Measurements from ENCODE around the gene ATP6V0A4.

The ATP6V0A4 gene

DNA sequence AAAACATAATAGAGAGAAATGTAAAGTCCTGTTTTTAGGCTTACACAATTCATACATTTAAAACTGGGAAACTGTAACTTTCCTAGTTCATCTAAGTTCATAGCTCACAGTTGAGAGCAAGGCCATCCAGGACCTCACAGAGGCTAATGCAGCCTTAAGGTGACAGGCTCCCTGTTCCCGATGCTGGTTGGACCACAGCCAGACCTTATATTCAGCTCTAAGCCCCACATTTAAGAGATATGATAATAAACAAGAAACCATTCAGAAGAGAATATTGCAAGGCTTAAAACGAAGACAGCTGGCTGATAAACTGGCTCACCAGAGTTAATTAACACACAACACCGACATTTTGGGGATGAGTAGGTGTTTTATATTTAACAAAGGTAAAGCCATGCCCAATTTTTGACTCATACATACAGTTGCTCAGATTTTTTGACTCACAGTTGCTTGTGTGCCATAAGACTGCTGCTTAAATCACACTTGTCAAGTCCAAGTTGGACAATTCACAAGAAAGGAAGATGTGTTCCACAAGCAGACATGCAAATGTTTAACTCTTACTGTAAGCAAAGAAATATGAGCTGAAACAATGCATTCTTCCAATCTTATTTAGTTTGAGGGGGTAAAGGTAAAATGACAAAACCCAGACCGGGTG, 41.3 kb downstream of the ATP6V0A4 start:
- TF ChIP-seq, protein P1, sequence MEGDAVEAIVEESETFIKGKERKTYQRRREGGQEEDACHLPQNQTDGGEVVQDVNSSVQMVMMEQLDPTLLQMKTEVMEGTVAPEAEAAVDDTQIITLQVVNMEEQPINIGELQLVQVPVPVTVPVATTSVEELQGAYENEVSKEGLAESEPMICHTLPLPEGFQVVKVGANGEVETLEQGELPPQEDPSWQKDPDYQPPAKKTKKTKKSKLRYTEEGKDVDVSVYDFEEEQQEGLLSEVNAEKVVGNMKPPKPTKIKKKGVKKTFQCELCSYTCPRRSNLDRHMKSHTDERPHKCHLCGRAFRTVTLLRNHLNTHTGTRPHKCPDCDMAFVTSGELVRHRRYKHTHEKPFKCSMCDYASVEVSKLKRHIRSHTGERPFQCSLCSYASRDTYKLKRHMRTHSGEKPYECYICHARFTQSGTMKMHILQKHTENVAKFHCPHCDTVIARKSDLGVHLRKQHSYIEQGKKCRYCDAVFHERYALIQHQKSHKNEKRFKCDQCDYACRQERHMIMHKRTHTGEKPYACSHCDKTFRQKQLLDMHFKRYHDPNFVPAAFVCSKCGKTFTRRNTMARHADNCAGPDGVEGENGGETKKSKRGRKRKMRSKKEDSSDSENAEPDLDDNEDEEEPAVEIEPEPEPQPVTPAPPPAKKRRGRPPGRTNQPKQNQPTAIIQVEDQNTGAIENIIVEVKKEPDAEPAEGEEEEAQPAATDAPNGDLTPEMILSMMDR (conservative IDR thresholded peaks at IDR 0.05) = no peak
- H3K27ac ChIP-seq = no peak overlapping the region

DNA sequence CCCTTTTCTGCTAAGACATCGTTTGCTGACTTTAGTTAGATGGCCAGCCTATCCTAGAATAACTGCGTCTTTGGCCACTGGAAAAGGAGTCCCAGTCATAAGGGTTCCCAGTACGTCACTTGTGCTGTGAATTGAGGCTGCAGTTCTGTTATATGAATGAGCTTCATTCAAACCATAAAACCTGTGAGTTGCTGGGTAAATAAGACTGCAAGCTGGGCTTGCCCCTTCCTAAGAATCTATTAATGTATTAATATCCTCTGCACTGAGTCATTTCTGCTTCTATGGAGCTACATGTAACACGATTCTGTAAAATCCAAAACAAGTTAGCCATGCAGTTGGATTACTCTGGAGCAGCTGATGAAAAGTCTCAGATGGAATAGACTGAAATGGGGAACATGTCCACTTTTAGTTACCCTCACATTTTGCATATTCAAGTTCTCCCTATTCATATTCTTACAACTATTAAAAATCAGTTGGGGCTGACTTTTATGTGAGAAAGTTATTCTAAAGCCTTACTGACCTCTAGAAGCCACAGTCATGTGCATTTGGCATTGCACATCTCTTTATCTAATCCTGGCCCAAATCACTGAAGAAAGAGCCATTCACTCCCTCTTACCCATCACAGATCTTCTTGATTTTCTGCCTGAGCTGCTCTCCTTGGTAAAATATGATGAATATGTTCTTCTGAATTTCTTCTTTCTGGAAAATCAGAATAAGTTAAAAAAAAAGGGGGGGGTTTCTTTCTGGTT, 42.0 kb downstream of the ATP6V0A4 start:
- H3K27ac ChIP-seq = no peak overlapping the region
- TF ChIP-seq, protein P1 (conservative IDR thresholded peaks at IDR 0.05) = no peak

DNA sequence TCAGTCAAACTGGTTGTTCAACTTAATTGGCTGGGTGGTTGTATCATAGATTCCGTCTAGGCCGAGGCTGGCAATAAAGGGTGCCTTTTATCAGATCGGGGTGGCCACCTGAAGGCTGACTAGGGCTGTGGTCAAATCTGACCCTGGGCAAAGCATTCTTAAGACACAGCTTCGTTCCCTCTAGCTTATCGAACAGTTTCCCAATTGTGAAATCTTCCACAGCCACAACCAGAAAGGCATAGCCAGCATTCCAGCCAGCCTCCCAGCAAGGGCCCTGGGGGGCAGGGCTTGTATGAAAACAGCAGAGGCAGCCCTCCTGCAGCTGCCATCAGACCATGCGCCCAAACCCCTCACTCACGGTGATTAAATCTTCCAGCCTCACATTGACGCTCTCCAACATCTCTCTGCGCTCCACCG, 42.7 kb downstream of the ATP6V0A4 start:
- no peak overlapping the region for H3K27ac ChIP-seq
- TF ChIP-seq, protein P1 (conservative IDR thresholded peaks at IDR 0.05) = no peak

DNA sequence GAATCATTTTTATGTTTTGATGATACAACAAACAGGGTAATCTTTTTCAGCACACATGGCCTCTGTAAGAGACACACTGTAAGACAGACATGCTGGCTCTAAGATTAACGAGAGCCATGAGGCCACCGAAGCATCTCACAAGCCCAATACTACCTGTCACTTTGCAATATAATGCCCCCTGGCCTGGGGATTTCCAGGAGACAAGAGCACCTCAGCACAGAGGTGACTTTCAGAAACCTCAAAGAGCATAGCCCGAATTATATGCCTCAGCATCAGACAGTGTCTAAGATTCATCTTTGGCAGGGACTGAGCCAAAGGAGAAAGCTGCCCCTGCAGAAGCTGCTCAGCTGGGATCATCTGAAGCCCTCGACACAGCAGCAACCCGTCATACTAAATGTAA, 44.4 kb downstream of the ATP6V0A4 start:
- TF ChIP-seq, protein P1 (conservative IDR thresholded peaks at IDR 0.05) = no peak
- no peak overlapping the region for H3K27ac ChIP-seq

DNA sequence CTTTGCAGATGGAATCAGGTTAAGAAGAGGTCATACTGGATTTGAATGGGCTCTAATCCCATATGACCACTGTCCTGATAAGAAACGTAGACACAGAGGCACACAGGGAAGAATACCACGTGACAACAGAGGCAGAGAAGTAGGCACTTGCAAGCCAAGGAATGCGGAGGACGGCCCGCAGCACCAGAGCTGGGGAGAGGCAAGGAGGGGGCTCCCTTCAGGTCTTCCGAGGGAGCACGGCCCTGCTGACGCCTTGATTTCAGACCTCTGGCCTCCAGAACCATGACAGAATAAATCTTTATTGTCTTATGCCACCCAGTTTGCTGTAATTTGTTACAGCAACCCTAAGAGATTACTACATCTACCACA, 44.9 kb downstream of the ATP6V0A4 start:
- H3K27ac ChIP-seq = no peak overlapping the region
- TF ChIP-seq, protein P1 (conservative IDR thresholded peaks at IDR 0.05) = no peak

DNA sequence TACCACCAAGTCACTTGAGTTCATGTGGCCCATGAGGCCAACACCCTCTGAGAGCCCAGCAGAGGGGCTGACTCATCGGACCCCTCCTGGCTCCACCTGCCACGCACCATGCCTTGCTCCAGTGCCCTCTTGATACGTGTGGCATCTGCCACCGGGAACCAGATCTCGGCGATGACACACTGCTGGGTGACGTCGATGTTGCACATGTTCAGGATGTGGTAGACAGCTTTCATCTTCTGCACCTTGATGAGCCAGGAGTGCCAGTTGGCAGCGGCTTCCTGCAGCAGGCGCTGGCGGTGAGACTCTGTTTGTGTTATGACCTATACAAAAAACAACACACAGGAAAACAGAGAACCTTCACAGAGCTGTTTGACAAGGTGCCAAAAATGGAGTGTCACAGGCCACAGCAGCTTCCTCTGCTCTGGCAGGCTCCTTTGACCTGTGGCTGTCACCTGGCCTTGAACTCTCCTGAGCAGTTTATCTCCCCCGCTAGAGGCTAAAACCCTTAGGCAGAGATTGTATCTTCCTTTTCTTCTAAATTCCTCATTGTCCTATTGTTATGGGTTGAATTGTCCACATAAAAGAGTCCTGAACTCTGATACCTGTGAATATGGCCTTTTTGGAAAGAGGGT, 45.4 kb downstream of the ATP6V0A4 start:
- H3K27ac ChIP-seq = no peak overlapping the region
- TF ChIP-seq, protein P1 (conservative IDR thresholded peaks at IDR 0.05) = no peak

DNA sequence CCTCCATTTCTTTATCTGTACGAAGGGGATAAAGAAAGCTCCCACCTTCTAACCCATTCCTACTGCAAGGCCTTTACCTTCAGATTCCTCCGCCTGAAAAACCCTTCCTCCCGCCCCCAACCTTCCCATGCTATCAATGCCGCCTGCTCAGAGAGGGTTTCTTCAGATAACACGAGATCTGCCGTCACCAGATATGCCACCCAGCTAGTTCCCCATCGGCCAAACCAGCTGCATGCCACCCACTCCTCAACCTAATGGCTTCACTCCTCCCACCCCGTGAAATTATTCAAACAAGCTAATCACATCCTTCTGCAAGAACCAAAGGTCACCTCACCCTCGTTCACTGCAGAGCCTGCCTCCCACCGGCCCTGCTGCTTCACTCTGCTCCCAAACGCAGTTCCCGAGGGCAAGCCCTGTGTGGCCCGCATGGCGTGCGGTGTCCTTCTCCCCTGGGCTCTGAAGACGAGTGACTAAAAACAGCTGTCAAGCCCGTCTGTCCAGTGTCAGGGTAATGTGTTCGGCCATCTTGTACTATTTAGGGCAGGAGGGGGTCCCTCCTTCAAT, 47.0 kb downstream of the ATP6V0A4 start:
- H3K27ac ChIP-seq = no peak overlapping the region
- TF ChIP-seq, protein P1 (conservative IDR thresholded peaks at IDR 0.05) = no peak
